ENCODE measurements around the gene ZBTB47.

DNA sequence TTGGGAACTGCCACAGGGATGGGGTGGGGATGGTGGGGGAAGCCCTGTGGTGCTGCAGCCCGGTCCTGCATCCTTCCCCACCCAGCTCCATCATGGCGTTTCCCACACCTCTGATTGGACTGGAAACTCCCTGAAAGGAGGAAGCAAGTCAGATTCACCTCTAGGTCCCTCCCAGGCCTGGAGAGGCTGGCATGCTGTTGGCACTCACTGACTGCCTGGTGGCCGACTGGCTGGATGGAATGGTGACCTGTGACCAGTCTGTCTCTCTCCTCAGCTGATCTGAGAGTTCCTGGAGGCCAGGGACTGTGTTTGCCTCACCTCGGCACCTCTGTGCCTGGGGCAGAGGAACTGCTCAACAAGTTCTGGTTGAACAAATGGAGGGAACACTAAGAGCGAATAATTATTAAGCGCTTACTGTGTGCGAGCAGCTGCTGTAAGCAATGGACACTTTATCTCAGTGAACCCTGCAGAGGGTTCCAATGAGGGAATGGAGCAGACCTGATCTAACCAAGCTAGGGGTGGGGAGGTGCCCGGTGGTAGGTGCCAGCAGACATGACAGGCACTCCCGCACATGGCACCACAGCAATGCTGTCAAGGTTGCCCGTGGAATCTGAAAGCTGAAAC is 52.6 kb downstream of the ZBTB47 start:
- TF ChIP-seq, protein P1, sequence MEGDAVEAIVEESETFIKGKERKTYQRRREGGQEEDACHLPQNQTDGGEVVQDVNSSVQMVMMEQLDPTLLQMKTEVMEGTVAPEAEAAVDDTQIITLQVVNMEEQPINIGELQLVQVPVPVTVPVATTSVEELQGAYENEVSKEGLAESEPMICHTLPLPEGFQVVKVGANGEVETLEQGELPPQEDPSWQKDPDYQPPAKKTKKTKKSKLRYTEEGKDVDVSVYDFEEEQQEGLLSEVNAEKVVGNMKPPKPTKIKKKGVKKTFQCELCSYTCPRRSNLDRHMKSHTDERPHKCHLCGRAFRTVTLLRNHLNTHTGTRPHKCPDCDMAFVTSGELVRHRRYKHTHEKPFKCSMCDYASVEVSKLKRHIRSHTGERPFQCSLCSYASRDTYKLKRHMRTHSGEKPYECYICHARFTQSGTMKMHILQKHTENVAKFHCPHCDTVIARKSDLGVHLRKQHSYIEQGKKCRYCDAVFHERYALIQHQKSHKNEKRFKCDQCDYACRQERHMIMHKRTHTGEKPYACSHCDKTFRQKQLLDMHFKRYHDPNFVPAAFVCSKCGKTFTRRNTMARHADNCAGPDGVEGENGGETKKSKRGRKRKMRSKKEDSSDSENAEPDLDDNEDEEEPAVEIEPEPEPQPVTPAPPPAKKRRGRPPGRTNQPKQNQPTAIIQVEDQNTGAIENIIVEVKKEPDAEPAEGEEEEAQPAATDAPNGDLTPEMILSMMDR (IDR thresholded peaks at IDR 0.05; ENCODE audit: borderline replicate concordance, extremely low read depth, low read length, poor library complexity, severe bottlenecking): no peak
- TF ChIP-seq EZH2 (IDR thresholded peaks at IDR 0.05; ENCODE audit: borderline replicate concordance, low read depth, low read length, severe bottlenecking): no peak

Measured in DND-41 (cell line).